ENCODE data around the gene BMP7.

Gene BMP7

GRCh38 chr20:57225830-57226229 lies 40.6 kb downstream of the BMP7 start:
- no peak for DNase-seq (ENCODE audit: low spot score)

- no peak for DNase-seq (ENCODE audit: low spot score)
Observed at GRCh38 chr20:57225197-57225733, 41.2 kb downstream of the BMP7 start.

GRCh38 chr20:57224641-57225138 lies 41.8 kb downstream of the BMP7 start:
- no peak for DNase-seq (ENCODE audit: low spot score)

GRCh38 chr20:57223648-57224489 lies 42.6 kb downstream of the BMP7 start:
- DNase-seq (ENCODE audit: low spot score), result no peak

- DNase-seq (ENCODE audit: low spot score), result no peak
Observed at GRCh38 chr20:57222631-57222950, 43.9 kb downstream of the BMP7 start.

- DNase-seq (ENCODE audit: low spot score), result no peak
Observed at GRCh38 chr20:57221916-57222630, 44.4 kb downstream of the BMP7 start.

GRCh38 chr20:57220337-57221145 lies 45.9 kb downstream of the BMP7 start:
- DNase-seq (ENCODE audit: low spot score), result no peak

GRCh38 chr20:57219071-57219677 lies 47.3 kb downstream of the BMP7 start:
- no peak for DNase-seq (ENCODE audit: low spot score)

- no peak for DNase-seq (ENCODE audit: low spot score)
Observed at GRCh38 chr20:57218489-57218888, 48.0 kb downstream of the BMP7 start.

GRCh38 chr20:57217802-57218201 lies 48.6 kb downstream of the BMP7 start:
- no peak for DNase-seq (ENCODE audit: low spot score)

- no peak for DNase-seq (ENCODE audit: low spot score)
Observed at GRCh38 chr20:57216669-57217068, 49.8 kb downstream of the BMP7 start.

GRCh38 chr20:57215826-57216471 lies 50.5 kb downstream of the BMP7 start:
- no peak for DNase-seq (ENCODE audit: low spot score)

GRCh38 chr20:57215426-57215825 lies 51.0 kb downstream of the BMP7 start:
- DNase-seq (ENCODE audit: low spot score), result no peak

GRCh38 chr20:57214948-57215347 lies 51.5 kb downstream of the BMP7 start:
- DNase-seq (ENCODE audit: low spot score), result no peak

GRCh38 chr20:57214427-57214826 lies 52.0 kb downstream of the BMP7 start:
- DNase-seq (ENCODE audit: low spot score), result no peak

- no peak for DNase-seq (ENCODE audit: low spot score)
Observed at GRCh38 chr20:57213924-57214323, 52.5 kb downstream of the BMP7 start.

GRCh38 chr20:57213291-57213690 lies 53.1 kb downstream of the BMP7 start:
- no peak for DNase-seq (ENCODE audit: low spot score)

GRCh38 chr20:57212534-57213276 lies 53.7 kb downstream of the BMP7 start:
- DNase-seq (ENCODE audit: low spot score), result peak; percentile 38

GRCh38 chr20:57211908-57212533 lies 54.4 kb downstream of the BMP7 start:
- no peak for DNase-seq (ENCODE audit: low spot score)

- no peak for DNase-seq (ENCODE audit: low spot score)
Observed at GRCh38 chr20:57211406-57211805, 55.0 kb downstream of the BMP7 start.
